Uterus (tissue), 2 donors: ENCODE measurements around the gene KLHL17.

Experiments used
- CTCF ChIP-seq, 4 experiments: fragments of 200-600 bp in 2 of 4; fragments of 450-650 bp in 2 of 4; sonication (generic) in 2 of 4; IDR thresholded peaks; one replicate each; pipeline ENCODE4 v1.5.1; 2016 to 2019; ENCODE audit warnings: antibody characterized with exemption in 4 of 4, mild to moderate bottlenecking in 2 of 4, moderate library complexity in 1 of 4
- POLR2A ChIP-seq, 2 donors: fragments of 450-650 bp; IDR thresholded peaks; one replicate each; pipeline ENCODE4 v1.6.1; 2016; ENCODE audit warnings: antibody characterized with exemption in 2 of 2, mild to moderate bottlenecking in 1 of 2, moderate library complexity in 1 of 2

GRCh38 chr1:963301-963651 is 2.9 kb downstream of the KLHL17 start:
- TF ChIP-seq CTCF (IDR thresholded peaks at IDR 0.05), result no peak
- no peak for TF ChIP-seq POLR2A (IDR thresholded peaks at IDR 0.05)
